ENCODE data around the gene SRSF11. TPM values are rescaled to one million over a fixed set of nuclear protein-coding genes. Genes with fewer than 3 reads are reported as not detected.

SRSF11 gene
- total and polyA plus RNA-seq, 2 of the 4 experiments (the other 2 are of a cell fraction), result 94.5 to 149 TPM

- Histone ChIP-seq H4K5ac (ENCODE audit: low read depth, low read length) (no peak overlapping the region), H2AK9ac (replicated peaks; ENCODE audit: low read depth, low read length, poor library complexity) (no peak overlapping the region), H2AFZ (replicated peaks; ENCODE audit: low read length, poor library complexity) (no peak overlapping the region), H3K9me3 (ENCODE audit: control insufficient read depth, insufficient read depth, low read length) (no peaks in the 10 kb centered on the region), H3K27me3 (ENCODE audit: control insufficient read depth, insufficient read depth, low read length) (no peaks in the 10 kb centered on the region), H3K18ac (ENCODE audit: low read depth, low read length) (no peak overlapping the region), H3K14ac (replicated peaks; ENCODE audit: low read depth, low read length) (no peak overlapping the region), H2AK5ac (ENCODE audit: low read depth, low read length) (no peak overlapping the region), H3K9me1 (ENCODE audit: insufficient read depth, low read length) (no peaks in the 10 kb centered on the region), H2BK20ac (ENCODE audit: low read depth, low read length) (no peak overlapping the region), H3K4ac (ENCODE audit: low read depth, low read length) (no peak overlapping the region), H4K8ac (ENCODE audit: low read depth in 2 of 2, low read length in 2 of 2) (no peak overlapping the region), H3K9ac (ENCODE audit: low read depth, low read length) (no peak overlapping the region), H3K4me3 (ENCODE audit: insufficient read depth, low read depth, low read length) (no peak overlapping the region), H2BK5ac (ENCODE audit: low read depth, low read length, poor library complexity, severe bottlenecking) (no peak overlapping the region), H3K36me3 (ENCODE audit: control insufficient read depth, insufficient read depth, low read length) (peaks cover 46% of the 10 kb centered on the region), H3K79me1 (ENCODE audit: low read depth in 1 of 2, low read length in 2 of 2) (peaks cover 13 to 19% of the 10 kb centered on the region in 2 experiments), H2BK120ac (ENCODE audit: low read depth, low read length) (no peak overlapping the region), H3K4me1 (ENCODE audit: control insufficient read depth, insufficient read depth, low read length) (no peaks in the 10 kb centered on the region), H4K91ac (ENCODE audit: insufficient read depth, low read depth, low read length) (no peak overlapping the region), H3K27ac (ENCODE audit: insufficient read depth, low read length) (no peak overlapping the region), H3K56ac (ENCODE audit: extremely low read depth, insufficient read depth, low read length) (no peak overlapping the region), H3K4me2 (ENCODE audit: low read depth, low read length) (no peak overlapping the region), H4K20me1 (ENCODE audit: insufficient read depth, low read length) (no peaks in the 10 kb centered on the region; the same call in 1 of the 2 replicates), H3K23ac (ENCODE audit: low read depth, low read length) (no peak overlapping the region), H2BK15ac (ENCODE audit: low read depth, low read length) (no peak overlapping the region)
- ATAC-seq (ENCODE audit: low read depth), result no peak
- TF ChIP-seq CTCF (conservative IDR thresholded peaks at IDR 0.05; ENCODE audit: low read depth, low read length) (no peak), NFE2L2 (IDR thresholded peaks at IDR 0.05; ENCODE audit: low read depth, low read length) (no peak), CHD1 (IDR thresholded peaks at IDR 0.05; ENCODE audit: low read depth, low read length) (no peak), RAD21 (IDR thresholded peaks at IDR 0.05; ENCODE audit: low read length) (no peak), ELK1 (IDR thresholded peaks at IDR 0.05; ENCODE audit: borderline replicate concordance, low read depth, low read length) (no peak), SMC3 (IDR thresholded peaks at IDR 0.05; ENCODE audit: low read depth, low read length) (no peak), MAFK (IDR thresholded peaks at IDR 0.05; ENCODE audit: low read depth, low read length) (no peak), MAZ (IDR thresholded peaks at IDR 0.05; ENCODE audit: borderline replicate concordance, low read depth, low read length) (no peak), FOS (IDR thresholded peaks at IDR 0.05; ENCODE audit: low read depth, low read length) (no peak), BHLHE40 (IDR thresholded peaks at IDR 0.05; ENCODE audit: low read depth, low read length) (no peak)
- ChIA-PET POLR2A (ENCODE audit: unreplicated experiment) (no interaction called here), CTCF (interaction anchor here (0.8 kb wide), 1 partner anchor 92 kb away, joined by 3 read pairs; no protein-coding TSS in a partner anchor)
- intact Hi-C loops (cut with micrococcal nuclease) (loop anchor here (5.0 kb wide), 1 partner anchor 833 kb away; no protein-coding TSS in a partner anchor), dilution Hi-C loops (cut with HindIII; ENCODE audit: low sequenced_read_pairs, unreplicated experiment) (no loop called here), in situ Hi-C loops (cut with MboI; ENCODE audit: low sequenced_read_pairs) (no loop called here)
- no TSS peak for BruUV-seq (replicated peaks)
- DNase-seq, result no peak
These were observed 13.6 kb downstream of the SRSF11 start for GRCh38 chr1:70234733-70235132.
